Muscle layer of colon (tissue), 2 donors: Measurements from ENCODE around the gene ARID3A.

ENCODE experiments used
- H3K27ac ChIP-seq: one replicate; pipeline ENCODE4 v1.7.0; 2013; ENCODE audit warnings: low read depth, mild to moderate bottlenecking, low read length, moderate library complexity
- H3K27me3 ChIP-seq, 2 donors: one replicate each; pipeline ENCODE4 v1.7.0; 2013; ENCODE audit warnings: low read length in 2 of 2, mild to moderate bottlenecking in 2 of 2; ENCODE audit not compliant: insufficient read depth in 2 of 2, control insufficient read depth in 1 of 2
- H3K36me3 ChIP-seq: one replicate; pipeline ENCODE4 v1.7.0; 2013; ENCODE audit warnings: mild to moderate bottlenecking, low read length; ENCODE audit not compliant: insufficient read depth
- H3K4me1 ChIP-seq: one replicate; pipeline ENCODE4 v1.7.0; 2013; ENCODE audit warnings: mild to moderate bottlenecking, low read length; ENCODE audit not compliant: insufficient read depth
- H3K4me3 ChIP-seq, 2 donors: one replicate each; pipeline ENCODE4 v1.7.0; 2013; ENCODE audit warnings: low read length in 2 of 2, low read depth in 1 of 2, mild to moderate bottlenecking in 1 of 2, moderate library complexity in 1 of 2
- H3K9ac ChIP-seq: one replicate; pipeline ENCODE4 v1.7.0; 2013; ENCODE audit warnings: low read length
- H3K9me3 ChIP-seq: one replicate; pipeline ENCODE4 v1.7.0; 2013; ENCODE audit warnings: mild to moderate bottlenecking, low read length
- donor health status: abdominal sarcoma.
- donor health status: Adenocarcinoma of cecum.

Gene ARID3A

GRCh38 chr19:947707-948539 lies 22.1 kb downstream of the ARID3A start:
- H3K27ac ChIP-seq = no peak overlapping the region
- no peaks in the 10 kb centered on the region for H3K27me3 ChIP-seq
- H3K4me3 ChIP-seq = no peak overlapping the region
- H3K36me3 ChIP-seq = no peaks in the 10 kb centered on the region
- H3K9me3 ChIP-seq = no peaks in the 10 kb centered on the region
- H3K4me1 ChIP-seq = no peaks in the 10 kb centered on the region
- no peak overlapping the region for H3K9ac ChIP-seq

GRCh38 chr19:948842-949496 lies 23.1 kb downstream of the ARID3A start:
- H3K9ac ChIP-seq = no peak overlapping the region
- no peaks in the 10 kb centered on the region for H3K36me3 ChIP-seq
- H3K9me3 ChIP-seq = no peaks in the 10 kb centered on the region
- H3K27me3 ChIP-seq = no peaks in the 10 kb centered on the region
- H3K4me3 ChIP-seq = no peak overlapping the region
- H3K27ac ChIP-seq = no peak overlapping the region
- no peaks in the 10 kb centered on the region for H3K4me1 ChIP-seq

- no peak overlapping the region for H3K27ac ChIP-seq
- no peaks in the 10 kb centered on the region for H3K27me3 ChIP-seq
- H3K4me3 ChIP-seq = no peak overlapping the region
- H3K9ac ChIP-seq = no peak overlapping the region
- no peaks in the 10 kb centered on the region for H3K4me1 ChIP-seq
- no peaks in the 10 kb centered on the region for H3K9me3 ChIP-seq
- H3K36me3 ChIP-seq = no peaks in the 10 kb centered on the region
Observed at GRCh38 chr19:950352-951066, 24.7 kb downstream of the ARID3A start.

- Histone ChIP-seq H3K4me3 (no peak overlapping the region), H3K27me3 (no peaks in the 10 kb centered on the region), H3K4me1 (no peaks in the 10 kb centered on the region), H3K9me3 (no peaks in the 10 kb centered on the region), H3K27ac (no peak overlapping the region), H3K36me3 (no peaks in the 10 kb centered on the region), H3K9ac (no peak overlapping the region)
Observed at GRCh38 chr19:952049-952679, 26.3 kb downstream of the ARID3A start.

GRCh38 chr19:952680-953444 lies 27.0 kb downstream of the ARID3A start:
- H3K36me3 ChIP-seq = no peaks in the 10 kb centered on the region
- no peak overlapping the region for H3K27ac ChIP-seq
- H3K4me3 ChIP-seq = no peak overlapping the region
- no peaks in the 10 kb centered on the region for H3K27me3 ChIP-seq
- H3K4me1 ChIP-seq = no peaks in the 10 kb centered on the region
- no peak overlapping the region for H3K9ac ChIP-seq
- H3K9me3 ChIP-seq = no peaks in the 10 kb centered on the region

GRCh38 chr19:953445-954271 lies 27.8 kb downstream of the ARID3A start:
- Histone ChIP-seq H3K36me3 (no peaks in the 10 kb centered on the region), H3K4me1 (no peaks in the 10 kb centered on the region), H3K9me3 (no peaks in the 10 kb centered on the region), H3K4me3 (no peak overlapping the region), H3K27ac (no peak overlapping the region), H3K27me3 (no peaks in the 10 kb centered on the region), H3K9ac (no peak overlapping the region)

GRCh38 chr19:954272-954671 lies 28.4 kb downstream of the ARID3A start:
- Histone ChIP-seq H3K27me3 (no peaks in the 10 kb centered on the region), H3K4me1 (no peaks in the 10 kb centered on the region), H3K9me3 (no peaks in the 10 kb centered on the region), H3K27ac (no peak overlapping the region), H3K9ac (no peak overlapping the region), H3K4me3 (no peak overlapping the region), H3K36me3 (no peaks in the 10 kb centered on the region)

- no peaks in the 10 kb centered on the region for H3K9me3 ChIP-seq
- H3K27ac ChIP-seq = no peak overlapping the region
- H3K4me1 ChIP-seq = no peaks in the 10 kb centered on the region
- H3K4me3 ChIP-seq = no peak overlapping the region
- H3K36me3 ChIP-seq = no peaks in the 10 kb centered on the region
- no peak overlapping the region for H3K9ac ChIP-seq
- no peaks in the 10 kb centered on the region for H3K27me3 ChIP-seq
Observed at GRCh38 chr19:954672-955494, 29.0 kb downstream of the ARID3A start.

- H3K27ac ChIP-seq = no peak overlapping the region
- H3K4me1 ChIP-seq = no peaks in the 10 kb centered on the region
- no peak overlapping the region for H3K9ac ChIP-seq
- H3K36me3 ChIP-seq = no peaks in the 10 kb centered on the region
- H3K27me3 ChIP-seq = no peaks in the 10 kb centered on the region
- H3K4me3 ChIP-seq = no peak overlapping the region
- no peaks in the 10 kb centered on the region for H3K9me3 ChIP-seq
Observed at GRCh38 chr19:955803-956765, 30.2 kb downstream of the ARID3A start.
